ENCODE data around the gene CNFN. TPM values are rescaled to one million over a fixed set of nuclear protein-coding genes. Genes with fewer than 3 reads are reported as not detected.

Gene CNFN
- total and polyA plus RNA-seq, 7 experiments from 2014 or later: 0.52 to 0.75 TPM; not detected in 5

DNA sequence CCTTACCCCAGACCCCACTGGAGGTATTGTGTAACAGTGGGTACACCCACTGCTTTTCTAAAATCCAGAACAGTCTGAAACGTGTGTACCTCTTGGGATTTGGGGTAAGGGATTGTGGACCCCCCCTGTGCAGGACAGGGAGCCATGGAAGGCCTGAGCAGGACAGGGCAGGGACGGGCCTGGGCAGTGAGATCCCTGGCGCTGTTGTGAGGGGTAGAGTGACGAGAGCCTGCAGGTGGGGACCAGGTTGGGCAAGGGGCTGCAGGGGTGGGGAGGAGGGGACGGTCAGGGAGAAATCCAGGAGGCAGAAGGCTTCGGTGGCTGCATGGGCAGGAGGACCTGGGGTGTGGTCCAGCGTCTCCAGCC is 28.6 kb downstream of the CNFN start:
- Mint-ChIP-seq H3K4me3 (no peak overlapping the region), H3K4me1 (peaks cover 0 to 4% (median 0%) of the 10 kb centered on the region in 7 donors), H3K9me3 (peaks cover 0 to 5% (median 0%) of the 10 kb centered on the region in 11 donors), H3K27ac (no peak overlapping the region), H3K36me3 (peaks cover 5 to 22% (median 13%) of the 10 kb centered on the region in 5 donors), H3K27me3 (no peaks in the 10 kb centered on the region)
- intact Hi-C loops (cut with micrococcal nuclease): no loop called here
- Histone ChIP-seq H3K4me3 (ENCODE audit: low read length) (no peak overlapping the region), H3K4me1 (ENCODE audit: control insufficient read depth in 2 of 2, insufficient read depth in 2 of 2, low read length in 2 of 2) (no peaks in the 10 kb centered on the region), H3K36me3 (ENCODE audit: control insufficient read depth in 2 of 3, insufficient read depth in 3 of 3, low read length in 3 of 3) (peaks cover 0 to 6% (median 0%) of the 10 kb centered on the region in 3 experiments), H3K27ac (ENCODE audit: low read depth, low read length) (no peak overlapping the region), H3K27me3 (ENCODE audit: control insufficient read depth in 2 of 2, insufficient read depth in 2 of 2, low read length in 2 of 2) (no peaks in the 10 kb centered on the region), H3K9me3 (ENCODE audit: control insufficient read depth in 2 of 3, low read length in 3 of 3) (no peaks in the 10 kb centered on the region)
- no peak for ATAC-seq
- DNase-seq: no peak
- ChIA-PET POLR2A (no interaction called here), CTCF (no interaction called here)

DNA sequence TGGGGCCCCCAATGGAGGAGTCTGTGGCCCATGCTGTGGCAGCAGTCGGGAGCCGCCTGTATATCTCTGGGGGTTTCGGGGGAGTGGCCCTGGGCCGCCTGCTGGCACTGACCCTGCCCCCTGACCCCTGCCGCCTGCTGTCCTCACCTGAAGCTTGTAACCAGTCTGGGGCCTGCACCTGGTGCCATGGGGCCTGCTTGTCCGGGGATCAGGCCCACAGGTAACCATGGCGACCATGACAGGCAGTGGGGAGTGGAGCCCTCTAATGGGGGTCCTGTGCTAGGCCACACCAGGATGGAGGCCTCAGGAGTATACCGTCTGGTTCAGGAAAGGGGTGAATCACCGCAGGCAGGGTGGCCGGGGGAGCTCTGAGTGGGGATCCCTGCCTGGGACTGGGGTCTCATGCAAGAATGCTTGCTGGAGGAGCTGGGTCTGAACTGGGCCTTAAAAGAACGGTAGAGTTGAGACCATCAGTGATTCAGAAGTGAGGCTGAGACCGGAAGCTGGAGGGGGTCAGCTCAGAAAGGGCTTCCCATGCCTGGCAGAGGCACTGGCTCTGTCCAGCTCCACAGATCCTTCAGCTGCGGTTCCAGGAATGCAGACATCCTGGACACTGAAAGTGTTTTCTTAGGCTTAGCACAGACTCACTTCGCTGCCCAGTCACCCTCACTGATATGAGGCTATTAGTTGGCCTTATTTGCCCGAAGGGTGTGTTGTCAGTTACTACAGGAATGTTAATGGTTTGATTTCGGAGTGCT is 29.1 kb downstream of the CNFN start:
- Mint-ChIP-seq H3K27ac (no peak overlapping the region), H3K4me1 (peaks cover 0 to 4% (median 0%) of the 10 kb centered on the region in 7 donors), H3K36me3 (peaks cover 5 to 22% (median 13%) of the 10 kb centered on the region in 5 donors), H3K9me3 (peaks cover 0 to 5% (median 0%) of the 10 kb centered on the region in 11 donors), H3K4me3 (no peak overlapping the region), H3K27me3 (no peaks in the 10 kb centered on the region)
- intact Hi-C loops (cut with micrococcal nuclease): no loop called here
- H3K4me1 ChIP-seq (ENCODE audit: control insufficient read depth in 2 of 2, insufficient read depth in 2 of 2, low read length in 2 of 2): no peaks in the 10 kb centered on the region
- peaks cover 0 to 12% (median 0%) of the 10 kb centered on the region in 3 experiments for H3K36me3 ChIP-seq (ENCODE audit: control insufficient read depth in 2 of 3, insufficient read depth in 3 of 3, low read length in 3 of 3)
- POLR2A ChIA-PET: no interaction called here
- DNase-seq (no peak), ATAC-seq (no peak)
- H3K27ac ChIP-seq (ENCODE audit: low read depth, low read length): no peak overlapping the region
- H3K4me3 ChIP-seq (ENCODE audit: low read length): no peak overlapping the region
- H3K9me3 ChIP-seq (ENCODE audit: control insufficient read depth in 2 of 3, low read length in 3 of 3): no peaks in the 10 kb centered on the region
- CTCF ChIA-PET: no interaction called here
- H3K27me3 ChIP-seq (ENCODE audit: control insufficient read depth in 2 of 2, insufficient read depth in 2 of 2, low read length in 2 of 2): no peaks in the 10 kb centered on the region

DNA sequence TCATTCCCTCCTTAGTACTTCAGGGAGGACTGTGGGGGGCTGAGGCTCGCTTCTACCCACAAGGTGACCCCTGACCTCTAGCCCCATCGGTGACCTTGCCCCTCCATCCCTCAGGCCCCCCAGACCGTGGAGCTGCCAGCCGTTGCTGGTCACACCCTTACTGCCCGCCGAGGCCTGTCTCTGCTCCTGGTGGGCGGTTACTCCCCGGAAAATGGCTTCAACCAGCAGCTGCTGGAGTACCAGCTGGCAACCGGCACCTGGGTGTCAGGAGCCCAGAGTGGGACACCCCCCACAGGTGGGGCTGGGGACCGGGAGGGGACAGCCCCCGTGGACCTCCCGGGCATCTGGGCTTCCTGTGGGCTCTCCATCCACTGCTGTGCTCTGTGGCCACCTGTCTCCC is 32.8 kb downstream of the CNFN start:
- H3K27ac Mint-ChIP-seq: no peak overlapping the region
- no peak overlapping the region for H3K27ac ChIP-seq (ENCODE audit: low read depth, low read length)
- CTCF ChIA-PET: no interaction called here
- no peaks in the 10 kb centered on the region for H3K4me1 ChIP-seq (ENCODE audit: control insufficient read depth in 2 of 2, insufficient read depth in 2 of 2, low read length in 2 of 2)
- H3K4me3 Mint-ChIP-seq: no peak overlapping the region
- no peaks in the 10 kb centered on the region for H3K27me3 ChIP-seq (ENCODE audit: control insufficient read depth in 2 of 2, insufficient read depth in 2 of 2, low read length in 2 of 2)
- ATAC-seq (no peak), DNase-seq (no peak)
- peaks cover 0 to 19% (median 0%) of the 10 kb centered on the region in 3 experiments for H3K36me3 ChIP-seq (ENCODE audit: control insufficient read depth in 2 of 3, insufficient read depth in 3 of 3, low read length in 3 of 3)
- intact Hi-C loops (cut with micrococcal nuclease): no loop called here
- H3K27me3 Mint-ChIP-seq: no peaks in the 10 kb centered on the region
- H3K36me3 Mint-ChIP-seq: peaks cover 0 to 17% (median 5%) of the 10 kb centered on the region in 5 donors
- no peaks in the 10 kb centered on the region for H3K9me3 ChIP-seq (ENCODE audit: control insufficient read depth in 2 of 3, low read length in 3 of 3)
- no peak overlapping the region for H3K4me3 ChIP-seq (ENCODE audit: low read length)
- peaks cover 0 to 2% (median 0%) of the 10 kb centered on the region in 11 donors for H3K9me3 Mint-ChIP-seq
- POLR2A ChIA-PET: no interaction called here
- peaks cover 0 to 2% (median 0%) of the 10 kb centered on the region in 7 donors for H3K4me1 Mint-ChIP-seq

DNA sequence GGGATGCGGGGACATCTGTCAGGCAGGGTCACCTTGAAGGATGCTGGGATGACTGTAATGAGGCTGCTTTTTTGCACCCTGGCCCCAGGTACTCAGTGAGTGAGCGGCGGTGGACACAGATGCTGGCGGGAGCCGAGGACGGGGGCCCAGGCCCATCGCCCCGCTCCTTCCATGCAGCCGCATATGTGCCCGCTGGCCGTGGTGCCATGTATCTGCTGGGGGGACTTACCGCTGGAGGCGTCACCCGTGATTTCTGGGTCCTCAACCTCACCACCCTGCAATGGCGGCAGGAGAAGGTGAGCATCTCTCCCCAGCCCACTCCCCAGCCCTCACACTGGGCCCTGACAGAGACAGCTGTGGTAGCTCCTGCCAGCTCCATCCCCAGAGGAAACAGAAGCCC is 33.4 kb downstream of the CNFN start:
- ATAC-seq (no peak), DNase-seq (no peak)
- ChIA-PET POLR2A (no interaction called here), CTCF (no interaction called here)
- Mint-ChIP-seq H3K4me1 (peaks cover 0 to 5% (median 0%) of the 10 kb centered on the region in 7 donors), H3K4me3 (no peak overlapping the region), H3K9me3 (peaks cover 0 to 2% (median 0%) of the 10 kb centered on the region in 11 donors), H3K27ac (no peak overlapping the region), H3K27me3 (no peaks in the 10 kb centered on the region), H3K36me3 (peaks cover 0 to 21% (median 8%) of the 10 kb centered on the region in 5 donors)
- Histone ChIP-seq H3K4me1 (ENCODE audit: control insufficient read depth in 2 of 2, insufficient read depth in 2 of 2, low read length in 2 of 2) (no peaks in the 10 kb centered on the region), H3K36me3 (ENCODE audit: control insufficient read depth in 2 of 3, insufficient read depth in 3 of 3, low read length in 3 of 3) (peaks cover 0 to 19% (median 0%) of the 10 kb centered on the region in 3 experiments), H3K9me3 (ENCODE audit: control insufficient read depth in 2 of 3, low read length in 3 of 3) (no peaks in the 10 kb centered on the region), H3K27ac (ENCODE audit: low read depth, low read length) (no peak overlapping the region), H3K4me3 (ENCODE audit: low read length) (no peak overlapping the region), H3K27me3 (ENCODE audit: control insufficient read depth in 2 of 2, insufficient read depth in 2 of 2, low read length in 2 of 2) (no peaks in the 10 kb centered on the region)
- intact Hi-C loops (cut with micrococcal nuclease): no loop called here

DNA sequence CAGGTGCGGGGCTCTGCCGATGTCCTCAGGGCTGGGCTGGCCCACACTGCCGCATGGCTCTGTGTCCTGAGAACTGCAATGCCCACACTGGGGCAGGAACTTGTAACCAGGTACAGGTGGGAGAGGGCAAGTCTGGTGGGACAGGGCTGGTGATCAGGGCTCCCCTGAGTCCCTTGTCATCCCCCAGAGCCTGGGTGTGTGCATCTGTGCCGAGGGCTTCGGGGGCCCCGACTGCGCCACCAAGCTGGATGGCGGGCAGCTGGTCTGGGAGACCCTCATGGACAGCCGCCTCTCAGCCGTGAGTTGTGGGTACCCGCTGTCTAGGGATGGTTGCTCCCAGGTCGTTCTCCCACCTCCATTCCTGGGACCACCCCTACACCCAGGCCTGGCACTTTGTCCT is 34.2 kb downstream of the CNFN start:
- POLR2A ChIA-PET: no interaction called here
- H3K27ac ChIP-seq (ENCODE audit: low read depth, low read length): no peak overlapping the region
- H3K27ac Mint-ChIP-seq: no peak overlapping the region
- no peaks in the 10 kb centered on the region for H3K4me1 ChIP-seq (ENCODE audit: control insufficient read depth in 2 of 2, insufficient read depth in 2 of 2, low read length in 2 of 2)
- no peak overlapping the region for H3K4me3 Mint-ChIP-seq
- H3K9me3 Mint-ChIP-seq: peaks cover 0 to 2% (median 0%) of the 10 kb centered on the region in 11 donors
- no peak for ATAC-seq
- H3K36me3 Mint-ChIP-seq: peaks cover 0 to 18% (median 8%) of the 10 kb centered on the region in 5 donors
- peaks cover 0 to 19% (median 0%) of the 10 kb centered on the region in 3 experiments for H3K36me3 ChIP-seq (ENCODE audit: control insufficient read depth in 2 of 3, insufficient read depth in 3 of 3, low read length in 3 of 3)
- no peak overlapping the region for H3K4me3 ChIP-seq (ENCODE audit: low read length)
- H3K27me3 ChIP-seq (ENCODE audit: control insufficient read depth in 2 of 2, insufficient read depth in 2 of 2, low read length in 2 of 2): no peaks in the 10 kb centered on the region
- no peaks in the 10 kb centered on the region for H3K9me3 ChIP-seq (ENCODE audit: control insufficient read depth in 2 of 3, low read length in 3 of 3)
- H3K4me1 Mint-ChIP-seq: peaks cover 0 to 6% (median 0%) of the 10 kb centered on the region in 7 donors
- CTCF ChIA-PET: no interaction called here
- no peak for DNase-seq
- H3K27me3 Mint-ChIP-seq: no peaks in the 10 kb centered on the region
- intact Hi-C loops (cut with micrococcal nuclease): no loop called here

DNA sequence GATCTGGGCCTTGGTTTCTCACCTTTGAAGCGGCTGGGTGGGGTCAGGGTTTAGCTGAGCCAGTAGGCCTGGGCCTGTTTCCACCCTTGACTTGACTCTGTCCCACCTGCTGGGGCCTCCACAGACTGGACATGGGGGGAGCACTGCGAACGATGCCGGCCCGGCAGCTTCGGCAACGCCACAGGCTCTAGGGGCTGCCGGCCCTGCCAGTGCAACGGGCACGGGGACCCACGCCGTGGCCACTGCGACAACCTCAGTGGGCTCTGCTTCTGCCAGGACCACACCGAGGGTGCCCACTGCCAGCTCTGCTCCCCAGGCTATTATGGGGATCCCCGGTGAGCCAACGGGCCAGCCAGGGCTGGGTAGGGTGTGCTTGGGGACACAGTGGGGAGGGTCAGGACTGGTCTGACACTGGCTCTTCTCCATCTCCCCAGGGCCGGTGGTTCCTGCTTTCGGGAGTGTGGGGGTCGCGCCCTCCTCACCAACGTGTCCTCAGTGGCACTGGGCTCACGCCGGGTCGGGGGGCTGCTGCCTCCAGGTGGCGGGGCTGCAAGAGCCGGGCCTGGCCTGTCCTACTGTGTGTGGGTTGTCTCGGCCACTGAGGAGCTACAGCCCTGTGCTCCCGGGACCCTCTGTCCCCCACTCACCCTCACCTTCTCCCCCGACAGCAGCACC is 36.6 kb downstream of the CNFN start:
- ATAC-seq (no peak), DNase-seq (no peak)
- H3K27me3 Mint-ChIP-seq: no peaks in the 10 kb centered on the region
- H3K36me3 ChIP-seq (ENCODE audit: control insufficient read depth in 2 of 3, insufficient read depth in 3 of 3, low read length in 3 of 3): peaks cover 0 to 19% (median 0%) of the 10 kb centered on the region in 3 experiments
- no peak overlapping the region for H3K4me3 Mint-ChIP-seq
- H3K9me3 Mint-ChIP-seq: no peaks in the 10 kb centered on the region
- peaks cover 0 to 6% (median 0%) of the 10 kb centered on the region in 7 donors for H3K4me1 Mint-ChIP-seq
- H3K4me1 ChIP-seq (ENCODE audit: control insufficient read depth in 2 of 2, insufficient read depth in 2 of 2, low read length in 2 of 2): no peaks in the 10 kb centered on the region
- H3K27me3 ChIP-seq (ENCODE audit: control insufficient read depth in 2 of 2, insufficient read depth in 2 of 2, low read length in 2 of 2): no peaks in the 10 kb centered on the region
- ChIA-PET CTCF (no interaction called here), POLR2A (no interaction called here)
- H3K36me3 Mint-ChIP-seq: peaks cover 0 to 21% (median 8%) of the 10 kb centered on the region in 5 donors
- no peaks in the 10 kb centered on the region for H3K9me3 ChIP-seq (ENCODE audit: control insufficient read depth in 2 of 3, low read length in 3 of 3)
- H3K4me3 ChIP-seq (ENCODE audit: low read length): no peak overlapping the region
- H3K27ac ChIP-seq (ENCODE audit: low read depth, low read length): no peak overlapping the region
- H3K27ac Mint-ChIP-seq: peak overlapping the region in 1 of 9 donors; percentile 25
- intact Hi-C loops (cut with micrococcal nuclease): no loop called here

Measured in naive thymus-derived CD4-positive, alpha-beta T cell (primary cell).